CD4-positive, alpha-beta T cell treated with Interleukin-2 at 100 ng/mL for 4 hours (primary cell): Measurements from ENCODE around the gene SPON2.

ENCODE experiments used
- DNase-seq: peaks from one replicate; pipeline ENCODE4 v3.0.0-alpha.2; 2020; ENCODE audit warnings: low spot score

SPON2 gene

GRCh38 chr4:1172971-1173757 lies 781 bp upstream of the SPON2 start:
- DNase-seq = no peak

- peak; percentile 53 for DNase-seq
Measured at GRCh38 chr4:1171311-1172227, 814 bp downstream of the SPON2 start.

GRCh38 chr4:1170976-1171310 lies 1.4 kb downstream of the SPON2 start:
- no peak for DNase-seq

GRCh38 chr4:1170156-1170975 lies 2.0 kb downstream of the SPON2 start:
- DNase-seq = no peak

- DNase-seq = no peak
Measured at GRCh38 chr4:1169691-1170096, 2.7 kb downstream of the SPON2 start.

- no peak for DNase-seq
Measured at GRCh38 chr4:1169171-1169671, 3.2 kb downstream of the SPON2 start.

GRCh38 chr4:1168191-1169101 lies 3.9 kb downstream of the SPON2 start:
- no peak for DNase-seq

GRCh38 chr4:1167244-1167949 lies 5.0 kb downstream of the SPON2 start:
- peak; percentile 88 for DNase-seq

- no peak for DNase-seq
Measured at GRCh38 chr4:1166509-1167243, 5.7 kb downstream of the SPON2 start.

- DNase-seq = no peak
Measured at GRCh38 chr4:1164956-1165545, 7.3 kb downstream of the SPON2 start.

GRCh38 chr4:1164444-1164843 lies 7.9 kb downstream of the SPON2 start:
- DNase-seq = no peak

GRCh38 chr4:1164040-1164439 lies 8.3 kb downstream of the SPON2 start:
- no peak for DNase-seq

- DNase-seq = no peak
Measured at GRCh38 chr4:1160351-1160750, 12.0 kb downstream of the SPON2 start.

- no peak for DNase-seq
Measured at GRCh38 chr4:1156069-1156468, 16.3 kb downstream of the SPON2 start.

GRCh38 chr4:1155314-1155713 lies 17.1 kb downstream of the SPON2 start:
- DNase-seq = no peak

GRCh38 chr4:1154523-1155182 lies 17.7 kb downstream of the SPON2 start:
- no peak for DNase-seq

- DNase-seq = no peak
Measured at GRCh38 chr4:1154126-1154522, 18.3 kb downstream of the SPON2 start.

- DNase-seq = no peak
Measured at GRCh38 chr4:1153567-1154090, 18.8 kb downstream of the SPON2 start.

GRCh38 chr4:1152290-1152689 lies 20.1 kb downstream of the SPON2 start:
- DNase-seq = no peak
